ENCODE measurements around the gene SYNGAP1. TPM values are rescaled to one million over a fixed set of nuclear protein-coding genes. Genes with fewer than 3 reads are reported as not detected.

The SYNGAP1 gene
- total and polyA plus RNA-seq, 2 of the 8 experiments (the other 6 are each of a cell fraction or from before 2014, with no cell fraction given) = 31.0 to 101 TPM

DNA sequence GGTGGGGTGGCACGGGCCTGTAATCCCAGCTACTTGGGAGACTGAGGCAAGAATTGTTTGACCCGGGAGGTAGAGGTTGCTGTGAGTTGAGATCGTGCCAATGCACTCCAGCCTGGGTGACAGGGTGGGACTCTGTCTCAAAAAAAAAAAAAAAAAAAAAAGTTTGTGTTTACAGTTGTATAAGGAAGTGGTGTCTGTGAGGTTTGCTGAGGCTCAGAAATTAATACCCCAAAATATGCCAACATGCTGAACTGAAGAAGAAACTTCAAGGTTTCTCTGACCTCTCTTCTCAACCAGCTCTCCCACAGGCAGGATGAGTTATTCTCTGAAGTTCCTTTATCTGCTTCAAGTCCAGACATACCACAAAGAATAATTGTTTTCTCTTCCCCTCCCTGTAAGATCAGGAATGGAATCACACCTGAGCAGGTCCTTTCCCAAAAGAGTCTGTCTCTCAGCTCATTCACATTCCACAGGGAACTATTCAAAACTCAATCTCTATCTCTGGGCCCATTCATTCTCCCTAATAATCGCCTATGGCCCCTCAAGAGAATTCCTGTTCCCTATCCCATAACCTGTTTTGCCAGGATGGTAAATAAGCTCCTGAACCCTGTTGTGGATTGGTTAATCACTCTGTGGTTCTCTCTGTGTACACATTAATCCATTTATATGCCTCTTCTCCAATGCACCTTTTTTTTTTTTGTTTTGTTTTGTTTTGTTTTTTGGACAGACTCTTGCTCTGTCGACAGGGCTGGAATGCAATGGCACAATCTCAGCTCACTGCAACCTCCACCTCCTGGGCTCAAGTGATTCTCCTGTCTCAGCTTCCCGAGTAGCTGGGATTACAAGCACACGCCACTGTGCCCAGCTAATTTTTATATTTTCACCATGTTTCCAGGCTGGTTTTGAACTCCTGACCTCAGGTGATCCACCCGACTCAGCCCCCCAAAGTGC is 45.6 kb upstream of the SYNGAP1 start:
- Histone ChIP-seq H3K36me3 (ENCODE audit: control insufficient read depth in 2 of 4, insufficient read depth in 4 of 4, low read length in 3 of 4) (no peaks in the 10 kb centered on the region), H4K8ac (ENCODE audit: extremely low read depth, insufficient read depth, low read length) (no peak overlapping the region), H4K5ac (ENCODE audit: insufficient read length, low read depth, low read length) (no peak overlapping the region), H2BK12ac (ENCODE audit: low read depth, low read length) (no peak overlapping the region), H3K4me3 (ENCODE audit: extremely low read depth in 1 of 4, insufficient read depth in 2 of 4, low read depth in 3 of 4, low read length in 4 of 4) (no peak overlapping the region), H3K27me3 (replicated peaks in 1 of 4; ENCODE audit: control insufficient read depth in 3 of 4, extremely low read depth in 1 of 4, insufficient read depth in 3 of 4, low read length in 3 of 4) (no peaks in the 10 kb centered on the region), H3K23ac (ENCODE audit: insufficient read length) (no peak overlapping the region), H3K4me1 (replicated peaks in 1 of 4; ENCODE audit: control insufficient read depth in 3 of 4, insufficient read depth in 4 of 4, low read length in 3 of 4) (peaks cover 1 to 11% (median 8%) of the 10 kb centered on the region in 4 experiments; a peak in 6 of 7 replicates), H3K79me2 (ENCODE audit: control insufficient read depth in 1 of 2, insufficient read depth in 2 of 2, low read length in 2 of 2) (no peaks in the 10 kb centered on the region), H3K18ac (ENCODE audit: extremely low read depth, low read length) (no peak overlapping the region), H3K4ac (replicated peaks; ENCODE audit: insufficient read length, low read depth, low read length) (no peak overlapping the region), H3K9ac (replicated peaks in 1 of 4; ENCODE audit: extremely low read depth in 1 of 4, low read depth in 3 of 4, low read length in 3 of 4) (no peak overlapping the region), H3K4me2 (ENCODE audit: insufficient read depth in 1 of 2, low read depth in 2 of 2, low read length in 2 of 2) (no peak overlapping the region), H3K56ac (replicated peaks; ENCODE audit: insufficient read length, low read depth, low read length) (no peak overlapping the region), H2AK5ac (ENCODE audit: low read depth, low read length) (no peak overlapping the region), H3K14ac (ENCODE audit: insufficient read length) (no peak overlapping the region), H2BK120ac (replicated peaks; ENCODE audit: low read depth, low read length) (no peak overlapping the region), H3K79me1 (ENCODE audit: low read depth, low read length) (no peaks in the 10 kb centered on the region), H3K27ac (ENCODE audit: low read depth, low read length) (no peak overlapping the region), H2BK20ac (ENCODE audit: low read length) (no peak overlapping the region), H2AFZ (ENCODE audit: low read length) (no peak overlapping the region), H3K9me3 (ENCODE audit: insufficient read depth in 2 of 2, low read depth in 1 of 2, low read length in 1 of 2) (no peaks in the 10 kb centered on the region), H3K23me2 (ENCODE audit: low read depth, low read length) (no peaks in the 10 kb centered on the region), H4K20me1 (replicated peaks in 1 of 2; ENCODE audit: control insufficient read depth in 1 of 2, insufficient read depth in 2 of 2, low read length in 2 of 2) (no peaks in the 10 kb centered on the region), H2BK15ac (ENCODE audit: low read length) (no peak overlapping the region), H4K91ac (replicated peaks; ENCODE audit: insufficient read length, low read length) (no peak overlapping the region), H2BK5ac (ENCODE audit: low read depth, low read length) (no peak overlapping the region)
- ChIA-PET CTCF (ENCODE audit: partially characterized antibody) (interaction anchor here (0.5 to 2.4 kb wide), 10 partner anchors 9 to 233 kb away, joined by 3 to 14 read pairs (median 4); partner anchors contain the start of gene SYNGAP1), POLR2A (ENCODE audit: partially characterized antibody) (interaction anchor here (0.6 to 1.1 kb wide), 5 partner anchors 9 to 1603 kb away, joined by 3 read pairs; no protein-coding TSS in a partner anchor)
- FAIRE-seq (no peak), DNase-seq (ENCODE audit: low read depth in 1 of 2, low spot score in 2 of 2) (no peak)
- WGBS, 2 experiments (ENCODE audit: extremely low coverage in 1 of 2, insufficient coverage in 1 of 2, insufficient read length in 1 of 2, insufficient replicate concordance in 2 of 2, low coverage in 1 of 2, low lambda C conversion rate in 2 of 2, missing lambda C conversion rate in 1 of 2) = 87% methylated on average over 8 of the region's 8 CpGs; no CpG with 5 or more reads in 1 of the 2 experiments
- no peak for TF ChIP-seq NANOG (IDR thresholded peaks at IDR 0.05; ENCODE audit: insufficient read depth, low read depth, low read length, poor library complexity, severe bottlenecking)
- TF ChIP-seq, protein P1, sequence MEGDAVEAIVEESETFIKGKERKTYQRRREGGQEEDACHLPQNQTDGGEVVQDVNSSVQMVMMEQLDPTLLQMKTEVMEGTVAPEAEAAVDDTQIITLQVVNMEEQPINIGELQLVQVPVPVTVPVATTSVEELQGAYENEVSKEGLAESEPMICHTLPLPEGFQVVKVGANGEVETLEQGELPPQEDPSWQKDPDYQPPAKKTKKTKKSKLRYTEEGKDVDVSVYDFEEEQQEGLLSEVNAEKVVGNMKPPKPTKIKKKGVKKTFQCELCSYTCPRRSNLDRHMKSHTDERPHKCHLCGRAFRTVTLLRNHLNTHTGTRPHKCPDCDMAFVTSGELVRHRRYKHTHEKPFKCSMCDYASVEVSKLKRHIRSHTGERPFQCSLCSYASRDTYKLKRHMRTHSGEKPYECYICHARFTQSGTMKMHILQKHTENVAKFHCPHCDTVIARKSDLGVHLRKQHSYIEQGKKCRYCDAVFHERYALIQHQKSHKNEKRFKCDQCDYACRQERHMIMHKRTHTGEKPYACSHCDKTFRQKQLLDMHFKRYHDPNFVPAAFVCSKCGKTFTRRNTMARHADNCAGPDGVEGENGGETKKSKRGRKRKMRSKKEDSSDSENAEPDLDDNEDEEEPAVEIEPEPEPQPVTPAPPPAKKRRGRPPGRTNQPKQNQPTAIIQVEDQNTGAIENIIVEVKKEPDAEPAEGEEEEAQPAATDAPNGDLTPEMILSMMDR (IDR thresholded peaks at IDR 0.05; ENCODE audit: control extremely low read depth in 1 of 3, insufficient read depth in 1 of 3, low read depth in 1 of 3, low read length in 3 of 3) = no peak
- no peak for TF ChIP-seq SIRT6 (IDR thresholded peaks at IDR 0.05; ENCODE audit: low read length)
- no peak for TF ChIP-seq CHD1 (IDR thresholded peaks at IDR 0.05; ENCODE audit: low read depth, low read length)
- TF ChIP-seq, protein P2, sequence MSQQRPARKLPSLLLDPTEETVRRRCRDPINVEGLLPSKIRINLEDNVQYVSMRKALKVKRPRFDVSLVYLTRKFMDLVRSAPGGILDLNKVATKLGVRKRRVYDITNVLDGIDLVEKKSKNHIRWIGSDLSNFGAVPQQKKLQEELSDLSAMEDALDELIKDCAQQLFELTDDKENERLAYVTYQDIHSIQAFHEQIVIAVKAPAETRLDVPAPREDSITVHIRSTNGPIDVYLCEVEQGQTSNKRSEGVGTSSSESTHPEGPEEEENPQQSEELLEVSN (IDR thresholded peaks at IDR 0.05) = no peak
- TF ChIP-seq BCL11A (IDR thresholded peaks at IDR 0.05; ENCODE audit: low read depth in 2 of 2, low read length in 2 of 2) = no peak
- TF ChIP-seq CEBPB (IDR thresholded peaks at IDR 0.05; ENCODE audit: low read depth, low read length) = no peak
